H1 (cell line): ENCODE measurements around the gene GPA33. TPM values are rescaled to one million over a fixed set of nuclear protein-coding genes. Genes with fewer than 3 reads are reported as not detected.

Experiments used
- CHD7 ChIP-seq: fragments of 300-600 bp; sonication (generic); IDR thresholded peaks from 2 replicates; pipeline ENCODE4 v1.7.1; 2012; ENCODE audit warnings: low read length, moderate library complexity, mild to moderate bottlenecking, inconsistent platforms; ENCODE audit not compliant: insufficient replicate concordance
- EZH2 ChIP-seq: fragments of 200-600 bp; sonication (generic); IDR thresholded peaks from 2 replicates; pipeline ENCODE4 v1.7.1; 2012; ENCODE audit warnings: low read depth, mild to moderate bottlenecking, moderate library complexity, low read length, inconsistent platforms; ENCODE audit not compliant: severe bottlenecking
- TAF7 ChIP-seq: optimal IDR thresholded peaks from 2 replicates; pipeline ENCODE3; 2011; ENCODE audit warnings: low read depth, mild to moderate bottlenecking, inconsistent platforms, low read length, moderate library complexity, borderline replicate concordance
- TEAD4 ChIP-seq: IDR thresholded peaks from 2 replicates; pipeline ENCODE4 v1.6.1; 2012; ENCODE audit warnings: low read depth, low read length, inconsistent platforms, mixed read lengths
- polyA plus RNA-seq, 7 experiments: library from polyadenylated mRNA; depleted of rRNA in 3 of 7; stranded (reverse) in 5 of 7; unstranded in 2 of 7; fragments of >200 nt in 5 of 7; fragments of 200-250 nt in 2 of 7; gene quantifications; 1 replicate in 5 of 7; 2 replicates in 1 of 7; 4 replicates in 1 of 7; pipeline versions ENCODE4 v1.2.1 to v1.2.3, GENCODE V29; 2011 to 2013; ENCODE audit warnings: missing spikeins in 2 of 7, mixed read lengths in 2 of 7
- total RNA-seq: library from RNA; stranded (reverse); fragmentation: NEBNext Ultra II Directional; extraction: Animal tissue kit (Norgen Biotek cat#: 25700); gene quantifications from 2 replicates; pipeline ENCODE4 v1.2.1, GENCODE V29; 2021

GPA33 gene
- total and polyA plus RNA-seq, 2 of the 8 experiments (the other 6 are each of a cell fraction or from before 2014, with no cell fraction given), result 0.19 to 0.67 TPM

- TF ChIP-seq CHD7, result no peak
- TF ChIP-seq TAF7, result no peak
- TF ChIP-seq EZH2, result no peak
- TF ChIP-seq TEAD4, result no peak
Observed at GRCh38 chr1:167065471-167065870, 24.7 kb downstream of the GPA33 start (continued).
